Right hindlimb (tissue), 1 donor: ENCODE results near the gene MACROD2.

Source experiments
- DNase-seq: peaks from one replicate; pipeline ENCODE4 v3.0.0-alpha.2; 2018

Gene MACROD2

DNA sequence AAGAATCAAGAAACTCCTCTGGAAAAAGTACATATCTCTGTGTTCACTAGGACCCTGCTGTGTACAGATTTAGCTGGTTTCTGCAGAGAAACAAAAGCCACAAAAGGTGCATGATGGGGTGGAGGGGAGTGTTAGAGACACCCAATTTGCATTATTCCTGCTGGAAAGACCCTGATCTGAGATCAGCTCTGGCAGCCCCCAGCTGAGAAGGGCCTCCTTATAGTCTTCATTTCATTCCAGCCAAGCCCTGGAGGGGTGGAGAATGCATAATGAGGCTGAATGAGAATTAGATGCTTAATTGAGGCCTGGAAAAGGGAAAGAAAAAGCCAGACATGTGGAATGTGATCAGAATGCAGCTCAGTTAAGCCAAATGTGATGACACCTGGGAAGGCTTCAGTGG lies 2032.4 kb downstream of the MACROD2 start:
- no peak for DNase-seq

DNA sequence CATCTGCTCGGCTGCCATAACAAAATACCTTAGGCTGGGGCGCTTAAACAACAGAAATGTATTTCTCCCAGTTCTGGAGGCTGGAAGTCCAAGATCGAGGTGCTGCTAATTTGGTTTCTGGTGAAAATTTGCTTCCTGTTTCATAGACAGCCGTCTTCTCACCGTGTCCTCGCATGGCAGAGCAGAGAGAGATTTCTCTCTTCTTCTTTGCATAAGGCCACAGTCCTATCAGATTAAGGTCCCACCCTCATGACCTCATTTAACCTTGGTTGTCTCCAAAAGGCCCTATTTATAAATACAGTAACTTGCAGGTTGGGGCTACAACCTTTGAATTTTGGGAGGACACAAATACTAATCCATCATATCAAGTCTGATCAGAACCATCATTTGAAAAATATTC lies 2033.6 kb downstream of the MACROD2 start:
- no peak for DNase-seq

DNA sequence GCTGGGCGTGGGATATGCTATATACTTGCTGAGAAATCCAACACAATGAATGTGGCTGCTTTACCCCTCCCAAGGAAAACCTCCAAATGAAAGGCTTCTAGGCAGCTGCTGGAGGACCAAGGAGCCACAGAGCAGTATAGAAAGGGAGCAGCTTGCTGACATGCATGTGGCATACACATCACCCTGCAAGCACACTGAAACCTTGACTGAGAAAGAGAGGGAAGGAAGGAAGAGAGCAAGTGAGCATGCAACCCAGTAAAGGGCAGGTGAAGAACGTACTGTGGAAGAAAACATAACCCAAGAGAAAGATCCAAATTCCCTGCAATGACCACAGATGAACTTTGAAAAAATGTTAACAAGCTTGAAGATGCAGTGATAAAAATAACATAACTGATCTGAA lies 2034.9 kb downstream of the MACROD2 start:
- no peak for DNase-seq

GRCh38 chr20:16035576-16035975 lies 2040.3 kb downstream of the MACROD2 start:
- no peak for DNase-seq

DNA sequence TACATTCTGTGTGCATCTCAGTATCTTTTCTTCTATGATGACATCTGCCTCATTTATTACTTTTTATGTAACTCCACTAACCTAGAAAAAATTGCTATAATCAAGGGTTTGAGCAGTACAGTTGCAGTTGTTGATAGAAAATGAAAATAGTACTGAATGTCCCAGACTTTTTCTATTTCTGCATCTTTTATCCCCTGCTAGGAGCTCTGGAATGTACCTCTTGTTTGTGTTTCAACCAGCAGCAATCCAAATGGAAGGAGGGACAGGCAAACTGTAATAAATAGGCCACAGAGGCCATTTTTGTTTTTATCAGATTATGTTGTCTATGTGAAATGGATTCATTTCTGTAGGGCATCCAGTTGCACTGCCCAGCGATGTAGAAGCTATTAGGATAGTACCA lies 2041.0 kb downstream of the MACROD2 start:
- no peak for DNase-seq

- DNase-seq: no peak
Observed at GRCh38 chr20:16040742-16041141, 2045.4 kb downstream of the MACROD2 start.

GRCh38 chr20:16042731-16043130 lies 2047.4 kb downstream of the MACROD2 start:
- DNase-seq: no peak

DNA sequence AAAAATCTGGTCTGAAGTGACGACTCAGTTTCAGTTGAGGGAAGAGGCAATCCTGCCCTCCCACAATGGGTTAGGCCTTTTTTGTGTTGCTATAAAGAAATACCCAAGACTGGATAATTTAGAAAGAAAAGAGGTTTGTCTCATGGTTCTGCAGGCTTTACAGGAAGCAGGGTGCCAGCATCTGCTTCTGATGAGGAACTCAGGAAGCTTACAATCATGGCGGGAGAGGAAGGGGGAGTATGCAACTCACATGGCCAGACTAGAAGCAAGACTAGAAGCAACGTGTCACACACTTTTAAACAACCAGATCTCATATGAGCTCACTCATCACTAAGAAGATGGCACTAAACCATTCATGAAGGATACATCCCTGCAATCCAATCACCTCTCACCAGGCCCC lies 2048.6 kb downstream of the MACROD2 start:
- DNase-seq: no peak

GRCh38 chr20:16048876-16049275 lies 2053.6 kb downstream of the MACROD2 start:
- no peak for DNase-seq

GRCh38 chr20:16049529-16050093 lies 2054.3 kb downstream of the MACROD2 start:
- no peak for DNase-seq

- no peak for DNase-seq
Observed at GRCh38 chr20:16050366-16050765, 2055.1 kb downstream of the MACROD2 start.

DNA sequence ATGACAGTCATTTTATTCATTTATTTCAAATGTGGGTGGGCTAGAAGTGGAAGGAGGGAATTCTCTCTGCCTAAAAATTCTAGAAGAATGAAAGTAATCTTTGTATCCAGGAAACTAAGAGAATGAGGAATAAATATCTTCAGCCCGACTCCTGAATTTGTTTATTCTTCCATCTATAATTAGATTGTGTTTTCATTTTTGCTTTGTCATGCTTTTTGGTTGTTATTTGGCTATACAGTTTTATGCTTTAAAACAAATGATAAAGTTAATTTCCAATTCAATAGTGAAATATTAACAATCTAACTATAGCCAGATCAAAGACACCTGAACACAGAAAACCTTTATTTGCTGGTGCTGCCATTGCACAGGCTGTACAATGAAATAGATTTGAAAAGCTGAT lies 2056.7 kb downstream of the MACROD2 start:
- DNase-seq: no peak

- no peak for DNase-seq
Observed at GRCh38 chr20:16052456-16052855, 2057.1 kb downstream of the MACROD2 start.

DNA sequence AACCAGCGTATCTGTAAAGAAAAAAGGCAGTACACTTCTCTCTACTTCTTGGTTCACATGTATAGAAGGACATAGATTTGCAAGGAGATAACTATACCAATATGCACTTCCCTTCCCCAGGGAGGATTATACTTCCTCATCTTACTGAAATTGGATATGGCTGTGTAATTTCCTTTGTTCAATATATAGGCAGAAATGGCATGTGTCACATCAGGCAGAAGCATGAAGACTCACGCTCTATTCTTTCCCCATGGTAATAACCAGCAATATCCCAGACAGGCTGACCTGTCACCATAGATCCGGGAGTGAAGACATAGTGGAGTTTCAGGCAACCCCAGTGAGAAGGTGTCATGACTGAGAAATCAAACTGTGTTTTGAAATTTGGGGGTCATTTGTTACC lies 2059.7 kb downstream of the MACROD2 start:
- DNase-seq: no peak

DNA sequence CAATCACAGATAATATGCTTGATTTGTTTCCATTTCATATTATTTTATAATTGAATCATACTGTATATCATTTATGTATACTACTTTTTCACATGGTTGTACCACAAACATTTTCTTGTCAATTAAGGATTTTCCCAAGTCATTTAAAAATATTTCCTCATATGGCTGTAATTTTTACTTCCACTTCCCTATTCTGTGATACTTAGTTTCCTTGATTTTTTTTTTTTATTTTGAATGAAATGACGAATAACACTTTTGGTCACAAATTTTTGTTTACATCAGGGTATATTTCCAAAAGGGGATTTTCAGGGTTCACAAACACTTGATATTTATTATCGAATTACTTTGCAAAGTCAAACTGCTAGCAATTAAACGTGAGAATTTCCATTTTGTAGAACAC lies 2062.3 kb downstream of the MACROD2 start:
- no peak for DNase-seq

GRCh38 chr20:16058268-16058667 lies 2063.0 kb downstream of the MACROD2 start:
- DNase-seq: no peak

DNA sequence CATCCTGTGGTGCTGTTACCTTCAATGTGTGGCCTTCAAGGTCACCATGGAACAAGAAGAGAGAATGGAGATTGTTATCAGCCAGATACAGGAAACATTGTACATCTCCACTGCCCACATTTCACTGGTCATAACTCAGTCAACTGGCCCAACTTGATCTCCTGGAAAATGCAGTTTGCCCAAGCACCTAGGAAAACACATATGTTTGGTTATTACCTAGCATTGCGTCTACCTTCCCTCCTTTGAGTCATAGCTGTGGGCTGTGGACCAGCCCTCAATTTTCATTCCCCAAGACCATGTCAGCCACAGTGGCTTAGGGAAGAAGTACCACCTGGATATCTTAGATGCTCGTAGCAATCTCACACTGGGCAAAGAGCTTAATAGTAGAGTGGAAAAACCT lies 2064.5 kb downstream of the MACROD2 start:
- DNase-seq: no peak

DNA sequence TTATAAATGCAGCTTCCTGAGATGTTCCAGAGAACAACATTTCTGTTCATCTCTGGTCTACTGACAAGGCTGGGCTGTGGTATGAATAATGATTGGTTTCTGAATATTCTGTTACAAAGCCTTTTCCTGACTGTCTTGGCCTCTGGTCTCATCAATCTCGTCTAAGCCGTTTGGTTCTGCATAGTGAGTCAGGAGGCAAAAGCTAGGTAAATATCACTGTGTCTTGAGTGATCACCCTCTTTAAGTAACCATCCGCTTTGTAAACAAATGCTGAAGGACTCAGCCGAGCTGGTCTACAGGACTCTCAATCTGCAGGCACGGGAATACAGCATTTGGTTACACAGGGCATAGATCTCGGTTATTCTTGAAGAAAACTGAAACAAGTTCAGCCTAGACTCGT lies 2066.0 kb downstream of the MACROD2 start:
- no peak for DNase-seq

GRCh38 chr20:16062661-16063581 lies 2067.6 kb downstream of the MACROD2 start:
- no peak for DNase-seq

DNA sequence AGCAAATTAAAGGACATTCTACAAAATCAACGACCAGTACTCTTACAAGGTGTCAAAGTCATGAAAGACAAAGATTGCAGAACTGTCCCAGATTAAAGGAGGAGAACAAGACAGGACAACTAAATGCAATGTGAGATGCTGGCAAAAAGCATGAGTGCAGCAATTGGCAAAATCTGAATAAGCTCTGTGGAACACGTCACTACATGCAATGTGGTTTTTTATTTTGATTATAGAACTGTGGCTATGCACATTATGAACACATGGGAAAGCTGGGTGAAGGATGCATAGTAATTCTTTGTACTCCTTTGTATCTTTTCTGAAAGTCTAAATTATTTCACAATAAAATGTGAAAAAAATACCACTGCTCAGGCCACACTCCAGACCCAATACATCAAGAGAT lies 2068.6 kb downstream of the MACROD2 start:
- DNase-seq: no peak

DNA sequence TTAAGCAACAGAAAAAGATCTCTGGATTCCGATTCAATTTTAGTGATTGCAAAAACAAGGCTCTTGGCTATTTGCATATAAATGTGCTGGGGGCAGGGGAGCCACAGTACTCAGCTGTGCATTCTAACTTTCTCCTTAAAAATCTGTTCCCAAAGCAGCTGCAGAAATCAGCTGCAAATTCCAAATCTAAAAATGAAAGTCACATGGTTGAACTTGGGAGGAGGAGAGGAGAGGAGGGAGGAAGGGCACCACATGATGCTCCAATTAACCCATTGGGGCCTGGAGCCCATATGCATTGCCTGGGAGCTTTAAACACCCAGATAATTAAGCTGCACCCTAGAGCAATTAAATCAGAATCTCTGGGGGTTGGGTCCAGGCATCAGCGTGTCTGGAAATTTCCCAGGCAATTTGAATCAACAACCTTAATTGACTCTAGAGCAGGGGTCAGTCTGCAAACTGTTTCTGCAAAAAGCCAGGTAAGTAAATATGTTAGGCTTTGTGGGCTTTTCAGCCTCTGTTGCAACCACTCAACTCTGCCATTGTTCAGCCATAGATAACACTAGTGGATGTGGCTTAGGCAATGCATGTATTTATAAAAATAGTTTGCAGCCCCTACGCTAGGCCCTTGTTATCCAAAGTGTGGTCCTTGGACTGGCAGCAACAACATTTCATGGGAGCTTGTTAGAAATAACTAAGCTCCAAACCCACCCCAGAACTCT lies 2069.8 kb downstream of the MACROD2 start:
- peak; percentile 44 for DNase-seq

DNA sequence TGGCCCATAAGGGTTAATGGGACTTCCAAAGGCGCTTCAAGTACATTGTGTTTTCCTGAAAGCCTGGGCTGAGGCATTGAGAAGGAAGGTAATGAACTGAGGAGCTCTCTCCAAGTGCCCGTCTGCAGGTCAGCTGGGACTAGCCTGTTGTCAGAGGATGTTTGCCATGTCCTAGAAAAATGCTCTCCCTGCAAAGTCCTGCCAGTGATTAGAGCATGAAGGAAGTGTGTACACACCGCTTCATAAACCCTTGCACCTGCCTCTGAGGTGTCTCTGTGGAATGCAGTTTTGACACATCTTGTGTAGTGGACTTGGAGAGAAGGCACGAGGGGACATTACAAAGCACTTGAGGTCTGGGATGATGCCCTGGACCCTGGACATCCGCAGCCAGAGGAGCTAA lies 2071.3 kb downstream of the MACROD2 start:
- no peak for DNase-seq

DNA sequence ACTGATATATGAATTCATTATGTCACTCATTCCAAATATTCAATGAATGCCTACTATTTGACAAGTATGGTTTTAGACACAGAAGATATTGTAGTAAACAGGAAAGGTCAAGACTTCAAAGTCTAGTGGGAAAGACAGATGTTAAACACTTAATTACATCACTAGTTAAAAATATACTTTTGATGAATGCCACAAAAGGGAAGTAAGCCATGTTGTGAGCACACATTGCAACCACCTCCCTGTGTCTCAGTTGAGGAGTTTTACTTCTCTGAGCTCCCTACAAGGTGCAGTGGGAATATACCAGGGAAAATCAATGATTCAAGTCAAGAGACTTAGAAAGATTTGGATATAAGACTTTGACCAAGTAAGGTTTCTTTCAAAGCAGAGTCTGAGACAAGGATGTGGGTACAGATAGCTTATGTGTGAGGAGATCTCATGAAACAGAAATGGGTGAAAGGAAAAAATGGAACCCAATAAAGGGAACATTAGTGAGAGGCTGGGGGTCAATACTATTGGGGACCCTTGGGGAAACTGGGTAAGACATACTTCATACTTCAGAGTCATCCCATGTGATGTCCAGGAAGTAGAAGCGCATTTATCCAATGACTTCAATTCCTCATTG lies 2074.2 kb downstream of the MACROD2 start:
- no peak for DNase-seq
